ENCODE measurements around the gene MGLL. TPM values are rescaled to one million over a fixed set of nuclear protein-coding genes. Genes with fewer than 3 reads are reported as not detected.

The MGLL gene
- total RNA-seq, 4 donors from 2014 or later, result 36.7 to 146 (median 73.5) TPM

DNA sequence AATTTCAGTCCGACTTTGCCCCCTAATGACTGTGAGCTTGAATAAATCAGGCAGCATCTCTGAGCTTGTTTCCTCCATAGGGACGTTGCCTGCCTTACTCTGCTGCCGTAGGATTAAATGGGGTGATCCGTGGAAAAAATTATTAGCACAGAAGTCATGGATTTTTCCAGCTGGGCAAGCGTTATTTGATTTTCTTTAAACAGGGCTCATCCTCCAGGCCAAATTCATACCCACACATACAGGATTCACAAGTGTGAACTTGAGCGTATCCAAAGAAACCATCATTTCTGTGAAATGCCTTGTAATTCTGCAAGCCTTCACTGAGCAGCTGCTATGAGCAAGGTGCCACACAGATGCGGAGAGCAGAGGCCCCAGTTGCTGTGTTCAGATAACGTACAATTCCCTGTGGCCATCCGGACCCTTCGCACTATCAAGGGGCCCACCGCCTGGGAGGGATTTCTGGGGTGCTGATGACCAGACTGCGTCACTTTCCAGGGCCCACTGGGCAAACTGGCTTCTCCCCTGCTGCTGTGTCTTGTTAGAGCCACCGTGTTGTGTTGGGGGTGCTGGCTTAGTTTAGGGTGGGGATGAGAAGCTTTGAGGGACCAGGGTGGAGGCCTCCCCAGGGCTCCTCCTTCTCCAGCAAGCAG, 61.4 kb downstream of the MGLL start:
- Histone ChIP-seq H3K9me3 (no peaks in the 10 kb centered on the region), H3K27ac (peak overlapping the region in 3 of 4 donors; percentile 45 to 54 (median 47)), H3K4me3 (no peak overlapping the region), H3K4me1 (peaks cover 9 to 43% (median 9%) of the 10 kb centered on the region in 3 donors), H3K27me3 (no peaks in the 10 kb centered on the region), H3K36me3 (peaks cover 0 to 37% (median 0%) of the 10 kb centered on the region in 3 donors)
- DNase-seq, result no peak
- no peak for TF ChIP-seq POLR2A (IDR thresholded peaks at IDR 0.05)
- intact Hi-C loops (cut with DNase I), result no loop called here
- 72% methylated on average over 6 to 8 of the region's 13 CpGs for WGBS, 2 donors

- TF ChIP-seq POLR2A (IDR thresholded peaks at IDR 0.05), result no peak
- TF ChIP-seq, protein P1, sequence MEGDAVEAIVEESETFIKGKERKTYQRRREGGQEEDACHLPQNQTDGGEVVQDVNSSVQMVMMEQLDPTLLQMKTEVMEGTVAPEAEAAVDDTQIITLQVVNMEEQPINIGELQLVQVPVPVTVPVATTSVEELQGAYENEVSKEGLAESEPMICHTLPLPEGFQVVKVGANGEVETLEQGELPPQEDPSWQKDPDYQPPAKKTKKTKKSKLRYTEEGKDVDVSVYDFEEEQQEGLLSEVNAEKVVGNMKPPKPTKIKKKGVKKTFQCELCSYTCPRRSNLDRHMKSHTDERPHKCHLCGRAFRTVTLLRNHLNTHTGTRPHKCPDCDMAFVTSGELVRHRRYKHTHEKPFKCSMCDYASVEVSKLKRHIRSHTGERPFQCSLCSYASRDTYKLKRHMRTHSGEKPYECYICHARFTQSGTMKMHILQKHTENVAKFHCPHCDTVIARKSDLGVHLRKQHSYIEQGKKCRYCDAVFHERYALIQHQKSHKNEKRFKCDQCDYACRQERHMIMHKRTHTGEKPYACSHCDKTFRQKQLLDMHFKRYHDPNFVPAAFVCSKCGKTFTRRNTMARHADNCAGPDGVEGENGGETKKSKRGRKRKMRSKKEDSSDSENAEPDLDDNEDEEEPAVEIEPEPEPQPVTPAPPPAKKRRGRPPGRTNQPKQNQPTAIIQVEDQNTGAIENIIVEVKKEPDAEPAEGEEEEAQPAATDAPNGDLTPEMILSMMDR (IDR thresholded peaks at IDR 0.05), result no peak
- no peak for DNase-seq
- H3K27ac ChIP-seq, result peak overlapping the region in 2 of 4 donors; percentile 18 to 39
Measured at GRCh38 chr3:127760361-127760760, 62.0 kb downstream of the MGLL start.

GRCh38 chr3:127759826-127760225, 62.5 kb downstream of the MGLL start:
- Histone ChIP-seq H3K4me1 (peaks cover 9 to 43% (median 9%) of the 10 kb centered on the region in 3 donors), H3K9me3 (no peaks in the 10 kb centered on the region), H3K27me3 (no peaks in the 10 kb centered on the region), H3K27ac (peak overlapping the region in 1 of 4 donors; percentile 18), H3K36me3 (peaks cover 0 to 38% (median 0%) of the 10 kb centered on the region in 3 donors), H3K4me3 (no peak overlapping the region)
- intact Hi-C loops (cut with DNase I), result no loop called here
- TF ChIP-seq POLR2A (IDR thresholded peaks at IDR 0.05), result no peak
- TF ChIP-seq, protein P1 (IDR thresholded peaks at IDR 0.05), result no peak
- WGBS, 2 donors, result 77 to 92% methylated on average over 5 to 8 of the region's 8 CpGs
- no peak for DNase-seq

More at GRCh38 chr3:127760361-127760760, 62.0 kb downstream of the MGLL start:
- Histone ChIP-seq H3K27me3 (no peaks in the 10 kb centered on the region), H3K4me1 (peaks cover 9 to 43% (median 9%) of the 10 kb centered on the region in 3 donors), H3K36me3 (peaks cover 0 to 37% (median 0%) of the 10 kb centered on the region in 3 donors), H3K4me3 (no peak overlapping the region), H3K9me3 (no peaks in the 10 kb centered on the region)
- intact Hi-C loops (cut with DNase I), result no loop called here
- WGBS, 2 donors, result 76 to 94% methylated on average over 3 to 6 of the region's 14 CpGs

DNA sequence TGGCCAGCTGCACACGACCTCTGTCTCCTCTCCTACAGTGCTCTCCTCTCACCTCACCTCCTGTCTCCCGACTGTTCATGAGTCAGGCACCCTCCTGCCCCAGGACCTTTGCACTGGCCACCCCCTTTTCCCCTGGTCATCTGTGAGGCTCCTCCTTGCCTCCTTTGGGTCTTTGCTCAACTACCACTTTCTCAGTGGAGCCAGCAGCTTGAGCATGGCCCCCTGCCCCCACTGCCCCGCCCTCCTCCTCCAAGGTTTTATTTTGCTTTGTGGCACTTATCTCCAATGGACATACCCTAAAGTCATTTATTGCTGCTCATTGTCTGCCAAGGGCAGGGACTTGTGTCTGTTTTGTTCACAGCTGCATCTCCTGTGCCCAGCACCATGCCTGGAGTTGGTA, 64.3 kb downstream of the MGLL start:
- Histone ChIP-seq H3K36me3 (peaks cover 0 to 56% (median 0%) of the 10 kb centered on the region in 3 donors), H3K4me3 (no peak overlapping the region), H3K9me3 (no peaks in the 10 kb centered on the region), H3K27ac (no peak overlapping the region), H3K4me1 (peaks cover 7 to 26% (median 9%) of the 10 kb centered on the region in 3 donors), H3K27me3 (no peaks in the 10 kb centered on the region)
- DNase-seq, result no peak
- intact Hi-C loops (cut with DNase I), result no loop called here
- WGBS, 2 donors, result 86 to 94% methylated on average over 2 to 3 of the region's 3 CpGs
- TF ChIP-seq, protein P1 (IDR thresholded peaks at IDR 0.05), result no peak
- no peak for TF ChIP-seq POLR2A (IDR thresholded peaks at IDR 0.05)

- 83 to 92% methylated on average over 12 of the region's 12 CpGs for WGBS, 2 donors
- peaks cover 0 to 14% (median 0%) of the 10 kb centered on the region in 3 donors for H3K4me1 ChIP-seq
- H3K36me3 ChIP-seq, result peaks cover 0 to 37% (median 0%) of the 10 kb centered on the region in 3 donors
- TF ChIP-seq POLR2A (IDR thresholded peaks at IDR 0.05), result no peak
- TF ChIP-seq, protein P1 (IDR thresholded peaks at IDR 0.05), result no peak
- H3K4me3 ChIP-seq, result no peak overlapping the region
- H3K27me3 ChIP-seq, result no peaks in the 10 kb centered on the region
- DNase-seq, result no peak
- intact Hi-C loops (cut with DNase I), result no loop called here
- H3K9me3 ChIP-seq, result no peaks in the 10 kb centered on the region
- no peak overlapping the region for H3K27ac ChIP-seq
Measured at GRCh38 chr3:127755305-127755681, 67.0 kb downstream of the MGLL start.

Data from esophagus squamous epithelium (tissue), 5 donors.